ENCODE data around the gene SESN2.
"Not testable (repeated sequence)": the region's sequence is repeated elsewhere in the genome, so short reads cannot be mapped to it uniquely, and the experiment has no call there.

Gene SESN2

GRCh38 chr1:28290851-28291250, 31.5 kb downstream of the SESN2 start:
- DNase-seq: no peak

- no peak for DNase-seq
Measured at GRCh38 chr1:28291711-28292110, 32.4 kb downstream of the SESN2 start.

GRCh38 chr1:28295936-28296335, 36.6 kb downstream of the SESN2 start:
- no peak for DNase-seq

- peak; percentile 26 for DNase-seq
Measured at GRCh38 chr1:28296401-28297261, 37.3 kb downstream of the SESN2 start.

- no peak for DNase-seq
Measured at GRCh38 chr1:28297826-28298225, 38.5 kb downstream of the SESN2 start.

- no peak for DNase-seq
Measured at GRCh38 chr1:28298438-28298837, 39.1 kb downstream of the SESN2 start.

- DNase-seq: no peak
Measured at GRCh38 chr1:28301368-28302174, 42.3 kb downstream of the SESN2 start.

- DNase-seq: no peak
Measured at GRCh38 chr1:28302247-28302646, 42.9 kb downstream of the SESN2 start.

- DNase-seq: no peak
Measured at GRCh38 chr1:28306301-28306949, 47.1 kb downstream of the SESN2 start.

GRCh38 chr1:28308750-28309149, 49.4 kb downstream of the SESN2 start:
- DNase-seq: no peak

- no peak for DNase-seq
Measured at GRCh38 chr1:28309702-28310101, 50.4 kb downstream of the SESN2 start.

- peak; percentile 4 for DNase-seq
Measured at GRCh38 chr1:28313702-28314546, 54.6 kb downstream of the SESN2 start.

- no peak for DNase-seq
Measured at GRCh38 chr1:28314547-28314941, 55.2 kb downstream of the SESN2 start.

GRCh38 chr1:28317014-28317413, 57.7 kb downstream of the SESN2 start:
- DNase-seq: no peak

- DNase-seq: no peak
Measured at GRCh38 chr1:28322194-28322593, 62.9 kb downstream of the SESN2 start.

- DNase-seq: no peak
Measured at GRCh38 chr1:28323720-28324119, 64.4 kb downstream of the SESN2 start.

- no peak for DNase-seq
Measured at GRCh38 chr1:28326515-28326914, 67.2 kb downstream of the SESN2 start.

GRCh38 chr1:28326984-28327383, 67.7 kb downstream of the SESN2 start:
- DNase-seq: no peak

- not testable (repeated sequence) for DNase-seq
Measured at GRCh38 chr1:28327431-28327830, 68.1 kb downstream of the SESN2 start.

- DNase-seq: no peak
Measured at GRCh38 chr1:28328228-28328648, 68.9 kb downstream of the SESN2 start.

GRCh38 chr1:28329395-28330153, 70.3 kb downstream of the SESN2 start:
- DNase-seq: peak; percentile 33

All from fibroblast of skin of right biceps (primary cell).